MM.1S (cell line): ENCODE measurements around the gene SIX1.
A peak's percentile ranks its signal among the peaks of the same experiment; 100 is the strongest.

ENCODE experiments used
- DNase-seq: peaks from one replicate; pipeline ENCODE4 v3.0.0-alpha.2; 2015
- H2AFZ ChIP-seq: fragments of 300-600 bp; sonication (generic); 2 replicates; pipeline ENCODE4 v1.6.0; 2016; ENCODE audit warnings: antibody characterized with exemption, low read length
- H3F3A ChIP-seq: fragments of 300-600 bp; sonication (generic); 2 replicates; pipeline ENCODE4 v1.6.1; 2016; ENCODE audit warnings: mild to moderate bottlenecking, antibody characterized with exemption, low read length, moderate library complexity, mixed read lengths; ENCODE audit not compliant: insufficient read depth
- H3K27ac ChIP-seq: fragments of 300-600 bp; sonication (generic); 2 replicates; pipeline ENCODE4 v1.5.1; 2016; ENCODE audit warnings: mild to moderate bottlenecking, low read length
- H3K27me3 ChIP-seq: fragments of 300-600 bp; sonication (generic); replicated peaks from 2 replicates; pipeline ENCODE4 v1.6.0; 2016; ENCODE audit warnings: low read length; ENCODE audit not compliant: insufficient read depth
- H3K36me3 ChIP-seq: fragments of 300-600 bp; sonication (generic); replicated peaks from 2 replicates; pipeline ENCODE4 v1.6.1; 2016; ENCODE audit warnings: mild to moderate bottlenecking, low read length, mixed read lengths; ENCODE audit not compliant: insufficient read depth
- H3K4me1 ChIP-seq: fragments of 300-600 bp; sonication (generic); 2 replicates; pipeline ENCODE4 v1.6.1; 2016; ENCODE audit warnings: low read length, mixed read lengths
- H3K4me2 ChIP-seq: fragments of 300-600 bp; sonication (generic); 2 replicates; pipeline ENCODE4 v1.6.0; 2016; ENCODE audit warnings: low read depth, low read length
- H3K4me3 ChIP-seq: fragments of 300-600 bp; sonication (generic); 2 replicates; pipeline ENCODE4 v1.5.1; 2016; ENCODE audit warnings: low read length, mixed read lengths
- H3K79me2 ChIP-seq: fragments of 300-600 bp; sonication (generic); 2 replicates; pipeline ENCODE4 v1.6.1; 2016; ENCODE audit warnings: mixed run types, low read length, mixed read lengths
- H3K9ac ChIP-seq: fragments of 300-600 bp; sonication (generic); 2 replicates; pipeline ENCODE4 v1.6.1; 2016; ENCODE audit warnings: low read length, mixed read lengths
- H3K9me2 ChIP-seq: fragments of 300-600 bp; sonication (generic); replicated peaks from 2 replicates; pipeline ENCODE4 v1.6.1; 2016; ENCODE audit warnings: mild to moderate bottlenecking, low read length, mixed read lengths; ENCODE audit not compliant: insufficient read depth
- H3K9me3 ChIP-seq: fragments of 300-600 bp; sonication (generic); replicated peaks from 2 replicates; pipeline ENCODE4 v1.6.1; 2016; ENCODE audit warnings: mild to moderate bottlenecking, low read length, mixed read lengths; ENCODE audit not compliant: insufficient read depth
- H4K20me1 ChIP-seq: fragments of 300-600 bp; sonication (generic); 2 replicates; pipeline ENCODE4 v1.6.1; 2016; ENCODE audit warnings: mild to moderate bottlenecking, low read length, moderate library complexity, mixed read lengths; ENCODE audit not compliant: insufficient read depth
- EZH2 ChIP-seq: fragments of 300-600 bp; sonication (generic); optimal IDR thresholded peaks from 2 replicates; pipeline ENCODE3; 2017; ENCODE audit warnings: low read depth, mild to moderate bottlenecking, antibody characterized with exemption, low read length, mixed read lengths
- EZH2phosphoT487 ChIP-seq: fragments of 300-600 bp; sonication (generic); IDR thresholded peaks from 2 replicates; pipeline ENCODE4 v1.6.1; 2018; ENCODE audit warnings: antibody characterized with exemption, low read length
- TF ChIP-seq, protein P1 (sequence below): fragments of 300-600 bp; sonication (generic); IDR thresholded peaks from 2 replicates; pipeline ENCODE4 v1.5.1; 2016; ENCODE audit warnings: antibody characterized with exemption, low read length, mixed read lengths

SIX1 gene

DNA sequence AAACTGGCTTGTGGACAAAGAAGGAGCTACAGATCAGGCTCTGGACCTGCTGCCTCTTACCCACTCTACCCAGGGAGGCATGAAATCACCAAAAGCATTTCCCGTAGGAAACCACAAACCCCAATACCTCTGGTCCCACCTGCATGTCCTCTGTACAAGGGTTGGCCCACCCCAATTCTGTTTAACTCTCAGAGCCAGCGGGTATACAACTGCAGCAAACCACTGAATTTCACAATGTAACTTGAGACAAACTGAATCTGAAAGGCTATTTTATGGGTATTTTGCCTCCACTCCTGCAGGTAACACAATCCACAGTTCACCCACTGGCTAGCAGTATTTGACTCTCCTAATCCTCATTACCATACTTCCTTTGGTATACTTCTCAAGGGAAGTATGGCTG lies 16.5 kb downstream of the SIX1 start:
- Histone ChIP-seq H3K9me3 (no peaks in the 10 kb centered on the region), H3K4me3 (peak overlapping the region; percentile 23; the same call in 1 of the 2 replicates), H3K4me2 (peak overlapping the region; percentile 61), H3K36me3 (no peaks in the 10 kb centered on the region), H3K27me3 (no peaks in the 10 kb centered on the region; the same call in 1 of the 2 replicates), H3F3A (peaks cover 14% of the 10 kb centered on the region), H3K4me1 (peaks cover 10% of the 10 kb centered on the region; the same call in 1 of the 2 replicates), H4K20me1 (no peaks in the 10 kb centered on the region), H3K79me2 (no peaks in the 10 kb centered on the region), H2AFZ (no peak overlapping the region), H3K9ac (no peak overlapping the region), H3K9me2 (no peaks in the 10 kb centered on the region), H3K27ac (peak overlapping the region; percentile 71; the same call in 1 of the 2 replicates)
- DNase-seq = peak; percentile 86
- TF ChIP-seq, protein P1, sequence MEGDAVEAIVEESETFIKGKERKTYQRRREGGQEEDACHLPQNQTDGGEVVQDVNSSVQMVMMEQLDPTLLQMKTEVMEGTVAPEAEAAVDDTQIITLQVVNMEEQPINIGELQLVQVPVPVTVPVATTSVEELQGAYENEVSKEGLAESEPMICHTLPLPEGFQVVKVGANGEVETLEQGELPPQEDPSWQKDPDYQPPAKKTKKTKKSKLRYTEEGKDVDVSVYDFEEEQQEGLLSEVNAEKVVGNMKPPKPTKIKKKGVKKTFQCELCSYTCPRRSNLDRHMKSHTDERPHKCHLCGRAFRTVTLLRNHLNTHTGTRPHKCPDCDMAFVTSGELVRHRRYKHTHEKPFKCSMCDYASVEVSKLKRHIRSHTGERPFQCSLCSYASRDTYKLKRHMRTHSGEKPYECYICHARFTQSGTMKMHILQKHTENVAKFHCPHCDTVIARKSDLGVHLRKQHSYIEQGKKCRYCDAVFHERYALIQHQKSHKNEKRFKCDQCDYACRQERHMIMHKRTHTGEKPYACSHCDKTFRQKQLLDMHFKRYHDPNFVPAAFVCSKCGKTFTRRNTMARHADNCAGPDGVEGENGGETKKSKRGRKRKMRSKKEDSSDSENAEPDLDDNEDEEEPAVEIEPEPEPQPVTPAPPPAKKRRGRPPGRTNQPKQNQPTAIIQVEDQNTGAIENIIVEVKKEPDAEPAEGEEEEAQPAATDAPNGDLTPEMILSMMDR = no peak
- TF ChIP-seq EZH2phosphoT487 (no peak), EZH2 (no peak)

DNA sequence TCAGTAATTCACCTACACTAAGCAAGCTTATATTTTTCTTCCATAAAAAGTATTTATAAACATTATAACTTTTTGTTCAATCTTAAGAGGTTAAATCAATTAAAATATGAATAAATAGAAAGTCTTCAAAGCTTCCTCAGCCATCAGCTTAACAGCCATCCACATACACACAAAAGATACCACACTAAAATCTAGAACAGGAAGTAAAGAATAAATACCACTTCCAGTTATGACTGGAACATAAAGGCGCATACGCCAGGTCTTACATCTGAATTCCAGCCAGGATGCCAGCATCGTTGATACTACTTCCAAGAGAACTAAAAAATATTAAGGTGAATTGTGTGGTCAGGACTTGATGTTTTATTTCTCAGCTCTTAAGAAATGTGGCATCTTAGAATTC lies 17.0 kb downstream of the SIX1 start:
- peak overlapping the region; percentile 61; the same call in 1 of the 2 replicates for H3K4me2 ChIP-seq

DNA sequence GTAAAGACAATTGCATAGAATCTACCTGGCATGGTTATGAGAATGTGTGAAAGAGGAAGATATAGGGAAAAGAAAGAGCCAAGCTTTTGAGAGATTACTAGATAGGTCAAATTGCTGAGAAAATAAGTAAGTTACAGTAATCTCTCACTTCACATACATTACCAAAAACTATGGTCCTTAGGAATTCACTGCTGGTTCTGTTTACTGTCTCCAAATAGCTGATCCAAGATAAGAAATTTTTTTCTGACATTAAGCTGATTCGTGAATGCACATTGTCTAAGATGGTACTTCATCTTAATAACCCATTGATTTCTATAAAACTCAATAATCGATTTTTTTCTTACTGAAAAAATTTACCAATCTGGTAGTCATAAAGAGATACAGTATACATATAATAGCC lies 17.4 kb downstream of the SIX1 start:
- Histone ChIP-seq H3F3A (peaks cover 14% of the 10 kb centered on the region), H3K4me2 (peak overlapping the region; percentile 61; the same call in 1 of the 2 replicates), H3K4me3 (no peak overlapping the region), H3K4me1 (peaks cover 10% of the 10 kb centered on the region; the same call in 1 of the 2 replicates), H3K9ac (no peak overlapping the region), H3K9me2 (no peaks in the 10 kb centered on the region), H2AFZ (no peak overlapping the region), H3K79me2 (no peaks in the 10 kb centered on the region), H3K27me3 (no peaks in the 10 kb centered on the region; the same call in 1 of the 2 replicates), H3K9me3 (no peaks in the 10 kb centered on the region), H4K20me1 (no peaks in the 10 kb centered on the region), H3K36me3 (no peaks in the 10 kb centered on the region), H3K27ac (no peak overlapping the region)
- TF ChIP-seq EZH2 (no peak), EZH2phosphoT487 (no peak)
- TF ChIP-seq, protein P1 = no peak
- no peak for DNase-seq

More for the DNA sequence above, 17.0 kb downstream of the SIX1 start:
- TF ChIP-seq, protein P1 = no peak
- TF ChIP-seq EZH2phosphoT487 = no peak
- no peak for TF ChIP-seq EZH2
- H3K27ac ChIP-seq = peak overlapping the region; percentile 71; the same call in 1 of the 2 replicates
- H3K9me2 ChIP-seq = no peaks in the 10 kb centered on the region
- H3K9ac ChIP-seq = no peak overlapping the region
- H3F3A ChIP-seq = peaks cover 14% of the 10 kb centered on the region
- H4K20me1 ChIP-seq = no peaks in the 10 kb centered on the region
- peak overlapping the region; percentile 23; the same call in 1 of the 2 replicates for H3K4me3 ChIP-seq
- H3K27me3 ChIP-seq = no peaks in the 10 kb centered on the region; the same call in 1 of the 2 replicates
- peak; percentile 11 for DNase-seq
- peaks cover 10% of the 10 kb centered on the region; the same call in 1 of the 2 replicates for H3K4me1 ChIP-seq
- H3K36me3 ChIP-seq = no peaks in the 10 kb centered on the region
- no peaks in the 10 kb centered on the region for H3K79me2 ChIP-seq
- no peaks in the 10 kb centered on the region for H3K9me3 ChIP-seq
- no peak overlapping the region for H2AFZ ChIP-seq
